Liver (tissue), 9 donors: ENCODE results near the gene PREX1. TPM values are rescaled to one million over a fixed set of nuclear protein-coding genes. Genes with fewer than 3 reads are reported as not detected.

ENCODE experiments used
- DNase-seq: peaks from one replicate; pipeline ENCODE4 v3.0.0-alpha.2; 2017; ENCODE audit warnings: low spot score
- H3K27ac ChIP-seq, 2 donors: one replicate each; pipeline ENCODE4 v1.7.0; 2013; ENCODE audit warnings: inconsistent platforms in 2 of 2, low read length in 2 of 2, control low read depth in 1 of 2, low read depth in 1 of 2, mild to moderate bottlenecking in 1 of 2
- H3K27me3 ChIP-seq, 4 donors: one replicate each; pipeline versions ENCODE4 v1.6.1 to v1.7.0; 2013; ENCODE audit warnings: low read length in 3 of 4, inconsistent platforms in 1 of 4, mild to moderate bottlenecking in 1 of 4, moderate library complexity in 1 of 4; ENCODE audit not compliant: control insufficient read depth in 4 of 4, insufficient read depth in 4 of 4
- H3K36me3 ChIP-seq, 4 donors: one replicate each; pipeline versions ENCODE4 v1.6.1 to v1.7.0; 2013; ENCODE audit warnings: low read length in 3 of 4, mild to moderate bottlenecking in 3 of 4, low read depth in 1 of 4, moderate library complexity in 1 of 4; ENCODE audit not compliant: control insufficient read depth in 4 of 4, insufficient read depth in 3 of 4
- H3K4me1 ChIP-seq, 4 donors: one replicate each; pipeline versions ENCODE4 v1.6.1 to v1.7.0; 2013; ENCODE audit warnings: low read length in 3 of 4, mild to moderate bottlenecking in 3 of 4, moderate library complexity in 1 of 4; ENCODE audit not compliant: control insufficient read depth in 4 of 4, insufficient read depth in 4 of 4
- H3K4me3 ChIP-seq, 3 donors: one replicate each; pipeline versions ENCODE4 v1.6.1 to v1.7.0; 2013; ENCODE audit warnings: low read length in 3 of 3, control low read depth in 1 of 3, low read depth in 1 of 3, mild to moderate bottlenecking in 1 of 3
- H3K9ac ChIP-seq, 2 donors: one replicate each; pipeline ENCODE4 v1.7.0; 2013; ENCODE audit warnings: low read length in 2 of 2, mild to moderate bottlenecking in 2 of 2, moderate library complexity in 2 of 2, control low read depth in 1 of 2, low read depth in 1 of 2
- H3K9me3 ChIP-seq, 4 donors: one replicate each; pipeline versions ENCODE4 v1.6.1 to v1.7.0; 2013; ENCODE audit warnings: low read length in 3 of 4; ENCODE audit not compliant: control insufficient read depth in 4 of 4
- ATF3 ChIP-seq: IDR thresholded peaks from 2 replicates; pipeline ENCODE4 v1.6.1; 2016; ENCODE audit warnings: antibody characterized with exemption
- CTCF ChIP-seq: fragments of 150-350 bp; IDR thresholded peaks from 2 replicates; pipeline ENCODE4 v1.5.1; 2017; ENCODE audit warnings: improper control_type of control experiment, low read depth, low read length; ENCODE audit not compliant: missing input control
- EGR1 ChIP-seq, 2 donors: IDR thresholded peaks; 2 replicates each; pipeline ENCODE4 v1.6.1; 2016 to 2018; ENCODE audit warnings: antibody characterized with exemption in 2 of 2, low read depth in 2 of 2
- FOXA1 ChIP-seq: IDR thresholded peaks from 2 replicates; pipeline ENCODE4 v1.6.1; 2016; ENCODE audit warnings: antibody characterized with exemption
- FOXA2 ChIP-seq: IDR thresholded peaks from 2 replicates; pipeline ENCODE4 v1.6.1; 2016; ENCODE audit warnings: antibody characterized with exemption
- GABPA ChIP-seq, 2 donors: IDR thresholded peaks in 1 of 2; conservative IDR thresholded peaks in 1 of 2; 2 replicates each; pipeline ENCODE4 v1.6.1; 2016; ENCODE audit warnings: antibody characterized with exemption in 2 of 2, mild to moderate bottlenecking in 1 of 2, moderate library complexity in 1 of 2
- HNF4A ChIP-seq, 2 donors: conservative IDR thresholded peaks; 2 replicates each; pipeline ENCODE4 v1.6.1; 2016; ENCODE audit warnings: antibody characterized with exemption in 2 of 2, mild to moderate bottlenecking in 2 of 2
- HNF4G ChIP-seq: IDR thresholded peaks from 2 replicates; pipeline ENCODE4 v1.6.1; 2016; ENCODE audit warnings: antibody characterized with exemption
- JUND ChIP-seq, 2 donors: IDR thresholded peaks; 2 replicates each; pipeline ENCODE4 v1.6.1; 2016; ENCODE audit warnings: antibody characterized with exemption in 2 of 2
- NR2F2 ChIP-seq: IDR thresholded peaks from 2 replicates; pipeline ENCODE4 v1.6.1; 2016; ENCODE audit warnings: antibody characterized with exemption
- RAD21 ChIP-seq, 2 donors: IDR thresholded peaks; 2 replicates each; pipeline ENCODE4 v1.6.1; 2016; ENCODE audit warnings: antibody characterized with exemption in 2 of 2, mild to moderate bottlenecking in 2 of 2
- REST ChIP-seq: IDR thresholded peaks from 2 replicates; pipeline ENCODE4 v1.6.1; 2016; ENCODE audit warnings: antibody characterized with exemption, mild to moderate bottlenecking
- RXRA ChIP-seq, 2 donors: IDR thresholded peaks; 2 replicates each; pipeline ENCODE4 v1.6.1; 2017 to 2018; ENCODE audit warnings: antibody characterized with exemption in 2 of 2, mild to moderate bottlenecking in 1 of 2
- YY1 ChIP-seq: IDR thresholded peaks from 2 replicates; pipeline ENCODE4 v1.6.1; 2016; ENCODE audit warnings: antibody characterized with exemption, mild to moderate bottlenecking
- ZBTB33 ChIP-seq: IDR thresholded peaks from 2 replicates; pipeline ENCODE4 v1.6.1; 2016; ENCODE audit warnings: antibody characterized with exemption
- WGBS: extraction: QIAGEN DNeasy Blood & Tissue Kit; methylation state at CpG from one replicate; pipeline ENCODE4 v1.1.7; 2013; 5-methylcytosine and 5-hydroxymethylcytosine counted together
- polyA plus RNA-seq, 2 donors: library from polyadenylated mRNA; stranded (reverse) in 1 of 2; unstranded in 1 of 2; fragments of 200-250 nt in 1 of 2; fragments of >200 nt in 1 of 2; fragmentation: Nextera tagmentation in 1 of 2; extraction: Ambion mirVana in 1 of 2; gene quantifications; one replicate each; pipeline versions ENCODE4 v1.2.1 to v1.2.3, GENCODE V29; 2013 to 2015
- total RNA-seq, 2 donors: library from RNA; depleted of rRNA; stranded (reverse); fragments of >200 nt; gene quantifications; one replicate each; pipeline ENCODE4 v1.2.3, GENCODE V29; 2014
- donor health status: healthy.
- donor health status: healthy.
- donor health status: healthy.
- donor health status: healthy.
- donor health status: healthy.

The PREX1 gene
- total and polyA plus RNA-seq, 4 donors: 2.2 to 18.0 (median 10.8) TPM

- no peak for TF ChIP-seq ZBTB33
- TF ChIP-seq FOXA1: no peak
These were observed 249.3 kb downstream of the PREX1 start (continued) for GRCh38 chr20:48578397-48579098.

GRCh38 chr20:48577557-48577956 is 250.2 kb downstream of the PREX1 start:
- DNase-seq: no peak
- H3K4me1 ChIP-seq: no peaks in the 10 kb centered on the region
- 78% methylated on average over 11 of the region's 11 CpGs for WGBS
- TF ChIP-seq GABPA (IDR thresholded peaks at IDR 0.05 in 1 of 2, conservative IDR thresholded peaks at IDR 0.05 in 1 of 2) (no peak), REST (no peak), CTCF (no peak), HNF4A (conservative IDR thresholded peaks at IDR 0.05) (no peak), YY1 (no peak), JUND (IDR thresholded peaks at IDR 0.05) (no peak), EGR1 (IDR thresholded peaks at IDR 0.05; ENCODE audit: low read depth in 2 of 2) (no peak), RXRA (IDR thresholded peaks at IDR 0.05) (no peak), NR2F2 (no peak), FOXA2 (no peak), RAD21 (IDR thresholded peaks at IDR 0.05) (no peak), ATF3 (no peak), HNF4G (no peak), FOXA1 (no peak), ZBTB33 (no peak)
- H3K27me3 ChIP-seq: no peaks in the 10 kb centered on the region
- no peaks in the 10 kb centered on the region for H3K9me3 ChIP-seq
- no peaks in the 10 kb centered on the region for H3K36me3 ChIP-seq
- H3K4me3 ChIP-seq: no peak overlapping the region
- no peak overlapping the region for H3K9ac ChIP-seq
- no peak overlapping the region for H3K27ac ChIP-seq
